NCI-H1105 (cell line): Measurements from ENCODE around the gene CFAP77.
A peak's percentile ranks its signal among the peaks of the same experiment; 100 is the strongest.

ENCODE experiments used
- DNase-seq: peaks from one replicate; lab custom pipeline; 2025; lab: John Stamatoyannopoulos, UW

The CFAP77 gene

GRCh38 chr9:132488626-132489025 is 78.6 kb downstream of the CFAP77 start:
- no peak for DNase-seq

- DNase-seq = no peak
Observed at GRCh38 chr9:132489536-132489935, 79.5 kb downstream of the CFAP77 start.

DNA sequence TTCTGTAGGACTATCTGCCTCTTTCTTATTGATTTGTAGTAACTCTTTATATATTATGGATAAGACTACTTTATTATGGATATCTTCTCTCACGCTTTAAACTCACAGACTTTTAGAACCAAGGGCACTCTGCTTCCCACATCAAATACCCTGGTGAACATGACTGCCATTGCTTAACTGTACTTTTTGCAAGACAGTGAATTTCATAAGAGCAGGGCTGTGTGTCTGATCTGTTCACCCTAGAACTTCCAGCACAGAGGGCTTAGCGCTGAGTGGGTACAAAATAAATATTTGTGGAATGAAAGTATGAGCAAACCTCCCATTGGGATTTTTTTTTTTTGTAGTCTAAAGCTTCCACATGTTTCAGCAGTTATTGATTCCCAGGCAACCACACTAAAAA is 84.8 kb downstream of the CFAP77 start:
- DNase-seq = no peak

- no peak for DNase-seq
Observed at GRCh38 chr9:132497731-132498130, 87.7 kb downstream of the CFAP77 start.

- DNase-seq = no peak
Observed at GRCh38 chr9:132498531-132499210, 88.7 kb downstream of the CFAP77 start.

DNA sequence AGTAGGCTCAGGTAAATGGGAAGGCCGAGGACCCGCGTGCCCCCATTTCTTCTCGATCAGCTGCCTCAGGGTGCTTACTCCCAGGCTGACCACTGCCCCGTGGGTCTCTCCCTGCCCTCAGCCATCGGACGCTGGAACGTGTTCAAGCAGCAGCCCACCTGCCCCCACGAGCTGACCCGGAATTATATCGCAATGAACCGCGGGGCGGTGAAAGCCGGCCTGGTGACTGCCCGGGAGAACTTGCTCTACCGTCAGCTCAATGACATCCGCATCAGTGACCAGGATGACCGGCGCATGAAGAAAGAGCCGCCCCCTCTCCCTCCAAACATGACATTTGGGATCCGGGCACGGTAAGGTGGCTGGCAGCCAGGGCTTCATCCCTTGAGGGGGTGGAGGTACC is 89.2 kb downstream of the CFAP77 start:
- DNase-seq = no peak

GRCh38 chr9:132500193-132500592 is 90.2 kb downstream of the CFAP77 start:
- DNase-seq = no peak

DNA sequence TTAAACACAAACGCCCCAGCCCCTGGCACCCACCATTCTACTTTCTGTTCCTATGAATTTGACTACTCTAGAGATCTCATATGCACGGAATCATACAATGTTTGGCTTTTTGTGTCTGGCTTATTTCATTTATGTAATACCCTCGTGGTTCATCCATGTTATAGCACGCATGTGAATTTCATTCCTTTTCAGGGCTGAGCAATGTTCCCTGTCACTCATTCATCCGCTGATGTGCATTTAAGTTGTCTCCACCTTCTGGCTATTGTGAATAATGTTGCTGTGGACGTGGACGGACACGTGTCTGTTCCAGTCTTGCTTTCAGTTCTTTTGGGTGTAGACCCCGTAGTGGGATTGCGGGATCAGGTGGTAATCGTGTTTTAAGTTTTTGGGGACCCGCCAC is 92.5 kb downstream of the CFAP77 start:
- no peak for DNase-seq

GRCh38 chr9:132503116-132503515 is 93.1 kb downstream of the CFAP77 start:
- DNase-seq = no peak

DNA sequence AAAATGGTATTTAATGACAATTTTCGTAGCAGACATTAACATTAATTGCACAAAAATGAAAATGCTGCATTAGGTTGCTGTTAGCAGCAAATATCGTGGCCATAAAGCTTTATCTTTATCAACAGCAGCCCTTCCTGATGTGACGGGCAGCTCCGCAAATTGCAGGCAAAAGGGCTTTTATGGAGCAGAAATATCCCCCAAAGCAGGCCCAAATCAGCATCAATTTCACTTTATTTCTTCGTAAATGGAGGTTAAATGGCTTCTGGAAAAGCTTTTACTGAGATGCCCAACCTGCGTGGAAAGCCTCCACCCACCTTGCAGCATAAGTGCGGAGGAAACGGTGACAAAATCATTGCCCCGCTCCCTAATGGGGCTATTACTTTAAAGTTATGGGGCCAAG is 94.5 kb downstream of the CFAP77 start:
- DNase-seq = no peak

- peak; percentile 49 for DNase-seq
Observed at GRCh38 chr9:132505991-132506655, 96.1 kb downstream of the CFAP77 start.

DNA sequence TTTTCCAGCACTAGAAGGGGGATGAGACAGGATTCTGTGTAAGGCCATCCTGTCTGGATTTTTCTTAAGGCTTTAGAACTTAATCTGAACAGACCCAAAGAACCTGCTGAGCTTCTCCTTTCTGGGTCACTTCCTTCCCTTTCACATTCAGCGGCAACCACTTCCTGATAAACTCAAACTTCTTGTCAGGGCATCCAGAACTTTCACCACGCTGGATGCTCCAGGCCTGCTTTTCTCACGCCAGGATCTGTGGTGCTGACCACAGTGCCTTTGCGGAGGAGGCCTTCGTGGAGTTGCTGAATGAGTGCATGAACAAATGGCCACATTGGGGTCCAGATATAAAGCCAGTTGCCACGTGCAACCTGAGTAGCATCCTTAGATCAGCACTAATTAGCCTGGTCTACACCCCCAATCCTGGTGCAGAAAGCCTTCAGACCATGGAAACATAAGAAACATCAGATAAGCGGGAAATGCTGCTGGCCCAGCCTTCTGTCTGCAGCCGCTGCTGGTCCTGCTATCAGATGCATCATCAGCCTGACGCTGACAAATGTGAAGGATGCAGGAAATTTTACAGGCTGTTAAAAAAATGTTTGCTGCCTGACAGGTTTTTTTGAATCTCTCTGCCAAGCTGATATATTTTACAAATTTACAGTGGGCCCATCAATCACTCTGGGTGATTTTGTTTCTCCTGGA is 97.1 kb downstream of the CFAP77 start:
- DNase-seq = no peak

DNA sequence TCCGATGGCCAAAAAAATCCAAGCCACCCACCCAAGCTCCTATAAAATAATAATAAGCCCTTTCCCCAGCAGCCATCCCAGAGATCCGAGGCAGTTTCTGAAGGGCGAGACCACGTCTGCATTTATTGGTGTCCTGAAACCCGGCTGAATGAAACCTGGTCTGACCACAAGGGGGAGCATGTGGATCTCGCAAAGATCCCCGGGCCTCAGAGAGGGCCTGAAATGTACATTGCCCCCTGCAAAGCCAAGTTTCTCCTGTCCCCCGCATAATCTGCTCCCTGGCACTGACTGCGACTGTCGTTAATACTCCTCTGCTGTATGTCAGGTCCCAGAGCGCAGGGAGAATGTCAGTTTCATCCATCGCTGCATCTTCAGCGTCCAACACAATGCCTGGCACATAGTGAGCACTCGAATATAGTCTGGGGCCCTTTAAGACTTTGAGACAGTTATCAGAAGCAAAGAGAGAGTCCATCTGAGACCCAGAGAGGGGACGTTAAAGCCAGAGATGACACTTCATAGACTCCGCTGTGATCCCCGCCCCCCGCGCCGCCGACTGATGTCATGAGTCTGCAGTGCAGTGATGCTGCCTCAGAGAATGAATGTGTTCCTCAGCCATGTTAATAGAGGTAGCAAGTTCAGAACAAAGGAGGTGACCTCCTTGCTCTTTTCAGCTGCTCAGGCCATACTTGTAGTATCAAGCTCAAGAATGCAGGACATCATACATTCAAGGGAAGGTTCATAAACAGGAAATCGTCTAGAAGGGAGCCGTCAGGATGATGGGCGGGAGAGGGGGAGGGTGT is 97.9 kb downstream of the CFAP77 start:
- peak; percentile 35 for DNase-seq

DNA sequence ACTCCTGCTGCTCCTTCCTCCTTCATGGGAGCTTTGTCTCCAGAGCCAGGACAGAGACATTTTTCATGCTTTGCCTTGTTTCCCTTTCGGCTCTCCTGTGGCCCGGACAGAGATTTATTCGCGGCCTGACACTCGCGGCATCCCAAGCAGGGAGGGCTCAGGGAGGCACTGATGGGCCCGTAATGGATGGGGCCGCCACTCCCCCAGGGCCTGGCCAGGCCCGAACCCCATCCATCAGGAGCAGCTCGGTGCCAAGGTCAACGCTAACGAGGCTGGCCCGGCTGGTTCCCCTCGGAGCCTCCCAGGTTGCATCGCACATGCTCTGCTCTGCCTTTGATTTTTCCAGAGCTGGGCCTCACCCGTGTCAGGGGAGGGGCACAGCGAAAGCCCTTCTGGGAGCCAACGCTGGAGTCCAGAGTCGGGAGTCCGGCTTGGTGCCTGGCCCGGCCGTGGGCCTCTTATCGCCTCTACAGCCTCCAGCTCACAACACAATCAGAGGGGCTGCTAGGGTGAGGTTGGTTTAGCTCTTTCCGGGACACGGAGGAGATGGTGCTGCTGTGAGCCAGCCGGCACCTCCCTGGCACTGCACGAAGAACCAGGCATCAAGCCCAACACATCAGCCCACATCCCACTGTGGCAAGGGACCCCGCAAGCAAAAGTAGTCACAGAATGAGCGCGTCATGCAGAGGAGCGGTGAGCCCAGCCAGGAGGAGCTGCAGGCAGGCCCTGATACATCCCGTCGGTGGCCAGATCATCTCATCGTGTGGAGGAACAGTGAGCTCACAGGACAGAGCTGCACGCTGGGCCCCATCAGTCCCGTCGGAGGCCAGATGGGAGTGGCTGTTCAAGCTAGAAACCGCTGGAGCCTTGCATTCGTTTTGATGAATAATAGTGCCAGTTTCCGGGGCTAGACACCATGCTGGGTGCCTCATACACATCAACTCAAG is 100.2 kb downstream of the CFAP77 start:
- DNase-seq = no peak

- no peak for DNase-seq
Observed at GRCh38 chr9:132511191-132511999, 101.4 kb downstream of the CFAP77 start.

GRCh38 chr9:132513416-132513815 is 103.4 kb downstream of the CFAP77 start:
- DNase-seq = no peak

DNA sequence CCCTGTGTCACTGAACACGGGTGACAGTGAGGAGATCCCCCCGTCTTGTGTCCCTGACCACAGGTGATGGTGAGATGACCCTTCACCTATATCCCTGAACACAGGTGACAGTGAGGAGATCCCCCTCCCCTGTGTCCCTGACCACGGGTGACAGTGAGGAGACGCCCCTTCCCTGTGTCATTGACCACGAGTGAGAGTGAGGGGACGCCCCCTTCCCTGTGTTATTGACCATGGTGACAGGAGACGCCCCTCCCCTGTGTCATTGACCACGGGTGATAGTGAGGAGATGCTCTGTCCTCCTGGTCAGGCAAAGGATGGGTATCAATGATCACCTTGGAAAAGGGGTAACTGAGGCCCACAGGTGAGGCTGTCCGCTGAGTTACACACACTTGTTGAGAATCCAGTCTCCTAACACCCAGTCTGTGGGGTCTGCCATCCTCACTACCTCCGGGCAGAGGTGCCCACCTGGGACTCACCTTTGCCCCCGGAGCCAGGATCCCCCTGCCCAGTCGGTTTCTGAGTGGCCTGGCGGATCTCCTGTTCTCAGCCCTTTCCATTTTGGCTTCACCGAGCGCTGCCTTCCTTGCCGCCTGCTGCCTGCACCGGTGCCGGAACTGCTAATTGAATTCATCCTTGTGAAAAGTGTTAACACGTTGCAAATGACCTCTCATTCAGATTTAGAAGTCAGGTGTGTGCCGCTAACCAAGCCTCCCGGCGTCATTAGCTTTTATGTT is 104.2 kb downstream of the CFAP77 start:
- no peak for DNase-seq

GRCh38 chr9:132514821-132515220 is 104.8 kb downstream of the CFAP77 start:
- DNase-seq = no peak

DNA sequence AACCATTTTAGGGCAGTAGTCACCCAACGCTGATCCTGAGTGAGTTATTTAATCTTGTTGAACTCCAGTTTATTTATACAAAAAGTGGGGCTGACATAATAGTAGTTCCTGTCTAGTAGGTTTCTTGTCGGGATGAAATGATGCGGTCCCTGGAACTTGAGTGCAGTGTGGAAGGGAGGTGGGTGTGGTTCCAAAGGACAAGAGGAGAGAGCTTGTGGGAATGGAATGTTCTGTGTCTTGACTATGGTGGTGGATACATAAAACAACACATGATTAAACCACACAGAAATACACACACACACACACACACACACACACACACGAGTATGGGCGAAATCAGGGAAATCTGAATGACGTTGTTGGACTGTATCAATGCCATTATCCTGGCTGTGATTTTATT is 106.3 kb downstream of the CFAP77 start:
- DNase-seq = no peak

DNA sequence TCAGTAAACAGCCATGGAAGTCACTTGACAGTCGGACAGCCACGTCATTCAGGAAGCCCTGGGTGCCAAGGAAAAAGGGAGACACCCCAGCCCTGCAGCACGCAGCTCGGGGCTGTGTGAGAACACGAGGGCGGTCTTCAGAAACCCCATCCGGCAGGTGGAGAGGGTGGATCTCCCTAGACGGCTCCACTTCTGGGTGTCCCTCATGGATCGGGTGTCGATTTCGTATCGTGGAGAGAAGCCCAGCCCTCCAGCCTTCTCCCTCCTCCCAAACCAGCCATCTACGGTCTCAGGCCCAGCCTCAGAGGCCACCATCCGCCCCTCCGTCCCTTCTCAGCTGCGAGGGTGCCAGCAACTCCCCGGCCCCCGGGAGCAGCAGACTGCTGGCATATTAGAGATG is 106.9 kb downstream of the CFAP77 start:
- DNase-seq = no peak
